Neural progenitor cell (in vitro differentiated cells): ENCODE results near the gene CD3D. TPM values are rescaled to one million over a fixed set of nuclear protein-coding genes. Genes with fewer than 3 reads are reported as not detected.

ENCODE experiments used
- DNase-seq: peaks from one replicate; pipeline ENCODE4 v3.0.0-alpha.2; 2016; ENCODE audit warnings: low spot score
- H2AFZ ChIP-seq: fragments of 200-600 bp; sonication (generic); replicated peaks from 2 replicates; pipeline ENCODE4 v1.6.1; 2016; ENCODE audit warnings: antibody characterized with exemption
- H3F3A ChIP-seq: fragments of 200-600 bp; sonication (generic); 2 replicates; pipeline ENCODE4 v1.6.1; 2016; ENCODE audit warnings: antibody characterized with exemption, low read depth
- H3K27ac ChIP-seq: fragments of 200-600 bp; sonication (generic); 2 replicates; pipeline ENCODE4 v1.5.1; 2016; ENCODE audit warnings: mild to moderate bottlenecking
- H3K27me3 ChIP-seq: fragments of 200-600 bp; sonication (generic); 2 replicates; pipeline ENCODE4 v1.6.1; 2016; ENCODE audit warnings: mild to moderate bottlenecking, moderate library complexity
- H3K36me3 ChIP-seq: fragments of 200-600 bp; sonication (generic); 2 replicates; pipeline ENCODE4 v1.5.1; 2016
- H3K4me1 ChIP-seq: fragments of 200-600 bp; sonication (generic); 2 replicates; pipeline ENCODE4 v1.6.1; 2016; ENCODE audit warnings: mixed run types
- H3K4me2 ChIP-seq: fragments of 200-600 bp; sonication (generic); 2 replicates; pipeline ENCODE4 v1.6.1; 2016
- H3K4me3 ChIP-seq: fragments of 200-600 bp; sonication (generic); 2 replicates; pipeline ENCODE4 v1.5.1; 2016
- H3K79me2 ChIP-seq: fragments of 200-600 bp; sonication (generic); 2 replicates; pipeline ENCODE4 v1.6.1; 2016; ENCODE audit warnings: low read depth
- H3K9ac ChIP-seq: fragments of 200-600 bp; sonication (generic); 2 replicates; pipeline ENCODE4 v1.6.1; 2016
- H3K9me3 ChIP-seq: fragments of 200-600 bp; sonication (generic); 2 replicates; pipeline ENCODE4 v1.5.1; 2016; ENCODE audit warnings: low read depth
- H4K20me1 ChIP-seq: fragments of 200-600 bp; sonication (generic); 2 replicates; pipeline ENCODE4 v1.6.1; 2016; ENCODE audit warnings: low read depth
- H3K27ac Mint-ChIP-seq: 3 replicates; pipeline ENCODE4 v1.8.0; 2021; ENCODE audit warnings: mixed read lengths
- H3K27me3 Mint-ChIP-seq: 2 replicates; pipeline ENCODE4 v1.8.0; 2022; ENCODE audit warnings: low read depth, mild to moderate bottlenecking, inconsistent platforms, moderate library complexity, mixed read lengths; ENCODE audit not compliant: insufficient read depth
- H3K36me3 Mint-ChIP-seq: 3 replicates; pipeline ENCODE4 v1.8.0; 2021; ENCODE audit warnings: mixed read lengths
- H3K4me1 Mint-ChIP-seq: 3 replicates; pipeline ENCODE4 v1.8.0; 2021; ENCODE audit warnings: mixed read lengths
- H3K4me3 Mint-ChIP-seq: 3 replicates; pipeline ENCODE4 v1.8.0; 2021; ENCODE audit warnings: mild to moderate bottlenecking, moderate library complexity, mixed read lengths
- H3K9me3 Mint-ChIP-seq: 3 replicates; pipeline ENCODE4 v1.8.0; 2020; ENCODE audit warnings: mixed read lengths
- EZH2 ChIP-seq: fragments of 200-600 bp; sonication (generic); IDR thresholded peaks from 2 replicates; pipeline ENCODE4 v1.6.1; 2017; ENCODE audit warnings: antibody characterized with exemption, mild to moderate bottlenecking, moderate library complexity
- EZH2phosphoT487 ChIP-seq: fragments of 200-600 bp; sonication (generic); IDR thresholded peaks from 2 replicates; pipeline ENCODE4 v1.6.1; 2017; ENCODE audit warnings: antibody characterized with exemption
- total RNA-seq: library from RNA; depleted of rRNA; stranded (reverse); fragments of >200 nt; gene quantifications from 2 replicates; pipeline ENCODE4 v1.2.3, GENCODE V29; 2015; ENCODE audit warnings: low replicate concordance
- TF ChIP-seq, protein P1 (sequence below): fragments of 200-600 bp; sonication (generic); IDR thresholded peaks from 2 replicates; pipeline ENCODE4 v1.5.1; 2017; ENCODE audit warnings: antibody characterized with exemption, mild to moderate bottlenecking

The CD3D gene
- total RNA-seq, 1 donor from 2014 or later = not detected

DNA sequence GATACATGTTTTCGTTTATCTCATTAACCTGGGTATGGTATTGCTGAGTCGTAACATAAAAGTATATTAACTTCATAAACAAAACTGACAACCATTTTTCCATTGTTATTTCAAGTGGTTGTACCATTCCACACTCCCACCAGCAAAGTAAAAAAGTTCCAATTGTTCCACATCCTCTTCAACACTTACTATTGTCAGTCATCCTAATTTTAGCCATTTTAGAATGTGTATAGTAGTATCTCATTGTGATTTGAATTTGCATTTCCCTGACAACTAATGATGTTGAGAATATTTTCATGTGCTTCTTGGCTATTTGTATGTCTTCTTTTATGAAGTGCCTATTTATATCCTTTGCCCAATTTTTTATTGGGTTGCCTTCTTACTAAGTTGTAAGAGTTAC lies 48.5 kb downstream of the CD3D start:
- DNase-seq = no peak
- H3K9me3 ChIP-seq = no peaks in the 10 kb centered on the region
- H3K4me1 ChIP-seq = no peaks in the 10 kb centered on the region
- H3K9ac ChIP-seq = no peak overlapping the region
- H3F3A ChIP-seq = no peaks in the 10 kb centered on the region
- H2AFZ ChIP-seq = no peak overlapping the region
- TF ChIP-seq EZH2phosphoT487 (no peak), EZH2 (no peak)
- TF ChIP-seq, protein P1, sequence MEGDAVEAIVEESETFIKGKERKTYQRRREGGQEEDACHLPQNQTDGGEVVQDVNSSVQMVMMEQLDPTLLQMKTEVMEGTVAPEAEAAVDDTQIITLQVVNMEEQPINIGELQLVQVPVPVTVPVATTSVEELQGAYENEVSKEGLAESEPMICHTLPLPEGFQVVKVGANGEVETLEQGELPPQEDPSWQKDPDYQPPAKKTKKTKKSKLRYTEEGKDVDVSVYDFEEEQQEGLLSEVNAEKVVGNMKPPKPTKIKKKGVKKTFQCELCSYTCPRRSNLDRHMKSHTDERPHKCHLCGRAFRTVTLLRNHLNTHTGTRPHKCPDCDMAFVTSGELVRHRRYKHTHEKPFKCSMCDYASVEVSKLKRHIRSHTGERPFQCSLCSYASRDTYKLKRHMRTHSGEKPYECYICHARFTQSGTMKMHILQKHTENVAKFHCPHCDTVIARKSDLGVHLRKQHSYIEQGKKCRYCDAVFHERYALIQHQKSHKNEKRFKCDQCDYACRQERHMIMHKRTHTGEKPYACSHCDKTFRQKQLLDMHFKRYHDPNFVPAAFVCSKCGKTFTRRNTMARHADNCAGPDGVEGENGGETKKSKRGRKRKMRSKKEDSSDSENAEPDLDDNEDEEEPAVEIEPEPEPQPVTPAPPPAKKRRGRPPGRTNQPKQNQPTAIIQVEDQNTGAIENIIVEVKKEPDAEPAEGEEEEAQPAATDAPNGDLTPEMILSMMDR = no peak
- no peak overlapping the region for H3K4me3 ChIP-seq
- H3K27ac ChIP-seq = no peak overlapping the region
- H3K79me2 ChIP-seq = no peaks in the 10 kb centered on the region
- H3K9me3 Mint-ChIP-seq = no peaks in the 10 kb centered on the region
- no peaks in the 10 kb centered on the region for H3K27me3 Mint-ChIP-seq
- no peak overlapping the region for H3K4me2 ChIP-seq
- no peak overlapping the region for H3K4me3 Mint-ChIP-seq
- H4K20me1 ChIP-seq = no peaks in the 10 kb centered on the region
- H3K36me3 ChIP-seq = no peaks in the 10 kb centered on the region
- no peak overlapping the region for H3K27ac Mint-ChIP-seq
- no peaks in the 10 kb centered on the region for H3K36me3 Mint-ChIP-seq
- peaks cover 30% of the 10 kb centered on the region for H3K27me3 ChIP-seq
- H3K4me1 Mint-ChIP-seq = no peaks in the 10 kb centered on the region

GRCh38 chr11:118291477-118292135 lies 50.9 kb downstream of the CD3D start:
- no peak overlapping the region for H3K27ac ChIP-seq
- H3K4me3 Mint-ChIP-seq = no peak overlapping the region
- H4K20me1 ChIP-seq = no peaks in the 10 kb centered on the region
- no peak overlapping the region for H3K9ac ChIP-seq
- H3K4me3 ChIP-seq = no peak overlapping the region
- no peak overlapping the region for H2AFZ ChIP-seq
- H3F3A ChIP-seq = no peaks in the 10 kb centered on the region
- H3K4me1 Mint-ChIP-seq = no peaks in the 10 kb centered on the region
- H3K4me2 ChIP-seq = no peak overlapping the region
- H3K36me3 Mint-ChIP-seq = no peaks in the 10 kb centered on the region
- H3K36me3 ChIP-seq = no peaks in the 10 kb centered on the region
- H3K27me3 Mint-ChIP-seq = no peaks in the 10 kb centered on the region
- TF ChIP-seq, protein P1 = no peak
- TF ChIP-seq EZH2 (no peak), EZH2phosphoT487 (no peak)
- no peak overlapping the region for H3K27ac Mint-ChIP-seq
- H3K27me3 ChIP-seq = peaks cover 42% of the 10 kb centered on the region
- no peaks in the 10 kb centered on the region for H3K79me2 ChIP-seq
- H3K9me3 ChIP-seq = no peaks in the 10 kb centered on the region
- no peaks in the 10 kb centered on the region for H3K4me1 ChIP-seq
- no peaks in the 10 kb centered on the region for H3K9me3 Mint-ChIP-seq
- DNase-seq = no peak

DNA sequence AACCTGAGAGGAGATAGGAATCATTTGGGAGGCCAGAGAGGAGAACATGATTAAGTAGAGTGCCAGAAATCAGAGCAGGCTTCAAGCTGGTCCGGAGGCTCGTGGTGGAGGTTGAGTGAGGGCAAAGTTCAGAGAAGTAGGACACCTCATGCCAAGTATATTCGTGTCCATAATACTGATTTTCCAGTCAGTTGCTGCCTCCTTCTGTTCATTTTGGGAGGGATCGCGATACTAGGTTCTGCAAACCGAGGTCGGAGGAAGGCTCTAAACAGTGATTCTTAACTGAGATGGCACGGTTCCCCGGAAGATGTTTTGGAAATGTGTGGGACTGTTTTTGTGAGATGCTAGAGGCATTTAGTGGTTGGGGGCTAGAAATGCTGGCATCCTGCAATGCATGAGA lies 51.6 kb downstream of the CD3D start:
- no peaks in the 10 kb centered on the region for H3K27me3 Mint-ChIP-seq
- H3K36me3 ChIP-seq = no peaks in the 10 kb centered on the region
- H3K36me3 Mint-ChIP-seq = no peaks in the 10 kb centered on the region
- H3F3A ChIP-seq = no peaks in the 10 kb centered on the region
- H3K9me3 ChIP-seq = no peaks in the 10 kb centered on the region
- no peaks in the 10 kb centered on the region for H3K79me2 ChIP-seq
- no peak overlapping the region for H3K9ac ChIP-seq
- no peak overlapping the region for H3K27ac ChIP-seq
- DNase-seq = peak; percentile 49
- no peak overlapping the region for H3K4me3 ChIP-seq
- H2AFZ ChIP-seq = no peak overlapping the region
- H3K9me3 Mint-ChIP-seq = no peaks in the 10 kb centered on the region
- H3K4me1 ChIP-seq = no peaks in the 10 kb centered on the region
- no peaks in the 10 kb centered on the region for H3K4me1 Mint-ChIP-seq
- TF ChIP-seq EZH2phosphoT487 (no peak), EZH2 (no peak)
- TF ChIP-seq, protein P1 = peak; percentile 52
- H3K27ac Mint-ChIP-seq = no peak overlapping the region
- peaks cover 49% of the 10 kb centered on the region for H3K27me3 ChIP-seq
- no peaks in the 10 kb centered on the region for H4K20me1 ChIP-seq
- no peak overlapping the region for H3K4me2 ChIP-seq
- H3K4me3 Mint-ChIP-seq = no peak overlapping the region
